Measurements from ENCODE around the gene CLIC3.

GRCh38 chr9:137045294-137046087 lies 49.1 kb upstream of the CLIC3 start:
- TF ChIP-seq POLR2AphosphoS5 (IDR thresholded peaks at IDR 0.05; ENCODE audit: low read depth, low read length) = no peak
- TF ChIP-seq TAF1 (IDR thresholded peaks at IDR 0.05; ENCODE audit: borderline replicate concordance, low read depth, low read length) = no peak
